Raji (cell line): Measurements from ENCODE around the gene TGIF2.

Experiments
- POLR2A ChIP-seq: IDR thresholded peaks from 2 replicates; pipeline ENCODE4 v1.6.1; 2011; ENCODE audit warnings: low read depth, low read length, control low read depth; ENCODE audit not compliant: insufficient read depth

Gene TGIF2

GRCh38 chr20:36623444-36623843 lies 50.0 kb downstream of the TGIF2 start:
- TF ChIP-seq POLR2A = no peak

- TF ChIP-seq POLR2A = no peak
Measured at GRCh38 chr20:36624068-36624943, 50.9 kb downstream of the TGIF2 start.

GRCh38 chr20:36624944-36625324 lies 51.5 kb downstream of the TGIF2 start:
- no peak for TF ChIP-seq POLR2A

- no peak for TF ChIP-seq POLR2A
Measured at GRCh38 chr20:36628076-36628475, 54.7 kb downstream of the TGIF2 start.

- TF ChIP-seq POLR2A = no peak
Measured at GRCh38 chr20:36629719-36630681, 56.6 kb downstream of the TGIF2 start.

- no peak for TF ChIP-seq POLR2A
Measured at GRCh38 chr20:36631646-36632045, 58.2 kb downstream of the TGIF2 start.

GRCh38 chr20:36632147-36632486 lies 58.7 kb downstream of the TGIF2 start:
- no peak for TF ChIP-seq POLR2A

GRCh38 chr20:36632487-36633284 lies 59.3 kb downstream of the TGIF2 start:
- TF ChIP-seq POLR2A = no peak

GRCh38 chr20:36633285-36633772 lies 59.9 kb downstream of the TGIF2 start:
- TF ChIP-seq POLR2A = no peak

- TF ChIP-seq POLR2A = no peak
Measured at GRCh38 chr20:36634342-36634741, 60.9 kb downstream of the TGIF2 start.

- no peak for TF ChIP-seq POLR2A
Measured at GRCh38 chr20:36641506-36641843, 68.1 kb downstream of the TGIF2 start.

GRCh38 chr20:36642136-36642535 lies 68.7 kb downstream of the TGIF2 start:
- no peak for TF ChIP-seq POLR2A
